Ramos (cell line): ENCODE results near the gene FXR2.

Experiments
- in situ Hi-C: fragments of 300-500 bp; cut with MboI; formaldehyde crosslinking; loops from one replicate; pipeline ENCODE4 v1.14.3; 2022; ENCODE audit warnings: low sequenced_read_pairs; ENCODE audit not compliant: unreplicated experiment

Gene FXR2

GRCh38 chr17:7575481-7575883, 39.2 kb downstream of the FXR2 start:
- in situ Hi-C loops = no loop called here

GRCh38 chr17:7574176-7574953, 40.3 kb downstream of the FXR2 start:
- in situ Hi-C loops = no loop called here

GRCh38 chr17:7573324-7574080, 41.2 kb downstream of the FXR2 start:
- in situ Hi-C loops = no loop called here

- in situ Hi-C loops = no loop called here
Measured at GRCh38 chr17:7572588-7573323, 41.9 kb downstream of the FXR2 start.

GRCh38 chr17:7572338-7572587, 42.4 kb downstream of the FXR2 start:
- in situ Hi-C loops = no loop called here

GRCh38 chr17:7570351-7570750, 44.3 kb downstream of the FXR2 start:
- in situ Hi-C loops = no loop called here

- in situ Hi-C loops = no loop called here
Measured at GRCh38 chr17:7569571-7569970, 45.1 kb downstream of the FXR2 start.

- in situ Hi-C loops = no loop called here
Measured at GRCh38 chr17:7563115-7563869, 51.4 kb downstream of the FXR2 start.

DNA sequence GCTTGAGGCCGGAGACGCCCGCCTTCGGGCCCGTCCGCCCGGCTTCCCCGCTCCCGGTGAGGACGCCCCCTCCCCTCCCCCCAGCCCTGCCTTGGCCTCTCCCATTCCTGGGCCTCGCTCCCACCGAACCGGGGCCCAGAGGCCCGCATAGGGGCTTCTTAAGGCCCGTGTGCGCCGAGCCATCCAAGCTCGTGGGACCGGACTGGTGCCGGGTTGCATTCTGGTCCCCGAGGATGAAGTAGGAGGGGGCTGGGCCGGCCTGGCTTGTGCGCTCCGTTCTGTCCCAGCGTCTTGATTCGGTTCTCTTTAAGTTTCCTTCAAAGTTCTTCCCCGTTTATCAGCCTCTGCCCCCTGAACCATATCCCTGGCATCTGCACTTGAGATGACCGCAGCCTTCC, 52.5 kb downstream of the FXR2 start:
- in situ Hi-C loops = no loop called here

DNA sequence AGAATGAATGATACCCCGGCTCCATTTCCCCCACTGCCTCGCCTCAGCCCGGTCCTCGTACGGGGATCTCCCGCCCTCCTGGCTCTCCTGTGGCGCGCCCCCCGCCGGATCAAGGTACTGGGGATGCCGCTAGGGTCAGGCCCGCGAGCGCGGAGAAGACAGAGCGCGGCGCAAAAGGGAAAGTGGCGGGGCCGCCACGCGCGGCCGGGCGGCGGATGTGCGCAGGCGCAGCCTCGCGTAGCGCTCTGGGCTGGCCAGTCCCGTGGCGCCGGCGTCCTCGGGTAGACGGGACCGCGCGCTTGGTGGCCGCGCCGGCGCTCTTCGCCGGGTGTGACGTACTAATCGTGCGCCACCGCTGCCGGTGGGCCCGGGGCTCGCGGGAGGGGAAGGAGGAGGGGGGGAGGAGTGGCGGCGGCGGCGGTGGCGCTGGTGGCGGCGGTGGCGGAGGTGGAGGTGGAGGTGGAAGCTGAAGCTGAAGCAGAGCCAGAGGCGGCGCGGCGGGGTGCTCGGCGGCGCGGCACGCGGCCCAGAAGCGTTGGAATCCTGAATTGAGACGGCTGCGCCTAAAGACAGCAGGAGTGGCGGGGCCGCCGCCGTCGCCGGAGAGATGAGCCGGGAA, 53.0 kb downstream of the FXR2 start, which contains the start of gene SENP3:
TSS of gene SENP3 (plus strand) at position 331 of the 619 bp plus-strand sequence. CDS start 1,158 bp downstream, outside the sequence.
- in situ Hi-C loops = no loop called here

DNA sequence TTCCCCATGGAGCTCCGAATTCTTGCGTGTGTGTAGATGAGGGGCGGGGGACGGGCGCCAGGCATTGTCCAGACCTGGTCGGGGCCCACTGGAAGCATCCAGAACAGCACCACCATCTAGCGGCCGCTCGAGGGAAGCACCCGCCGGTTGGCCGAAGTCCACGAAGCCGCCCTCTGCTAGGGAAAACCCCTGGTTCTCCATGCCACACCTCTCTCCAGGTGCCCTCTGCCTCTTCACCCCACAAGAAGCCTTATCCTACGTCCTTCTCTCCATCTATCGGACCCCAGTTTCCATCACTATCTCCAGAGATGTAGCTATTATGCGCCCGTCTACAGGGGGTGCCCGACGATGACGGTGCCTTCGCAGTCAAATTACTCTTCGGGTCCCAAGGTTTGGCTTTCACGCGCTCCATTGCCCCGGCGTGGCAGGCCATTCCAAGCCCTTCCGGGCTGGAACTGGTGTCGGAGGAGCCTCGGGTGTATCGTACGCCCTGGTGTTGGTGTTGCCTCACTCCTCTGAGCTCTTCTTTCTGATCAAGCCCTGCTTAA, 53.6 kb downstream of the FXR2 start:
- in situ Hi-C loops = no loop called here

DNA sequence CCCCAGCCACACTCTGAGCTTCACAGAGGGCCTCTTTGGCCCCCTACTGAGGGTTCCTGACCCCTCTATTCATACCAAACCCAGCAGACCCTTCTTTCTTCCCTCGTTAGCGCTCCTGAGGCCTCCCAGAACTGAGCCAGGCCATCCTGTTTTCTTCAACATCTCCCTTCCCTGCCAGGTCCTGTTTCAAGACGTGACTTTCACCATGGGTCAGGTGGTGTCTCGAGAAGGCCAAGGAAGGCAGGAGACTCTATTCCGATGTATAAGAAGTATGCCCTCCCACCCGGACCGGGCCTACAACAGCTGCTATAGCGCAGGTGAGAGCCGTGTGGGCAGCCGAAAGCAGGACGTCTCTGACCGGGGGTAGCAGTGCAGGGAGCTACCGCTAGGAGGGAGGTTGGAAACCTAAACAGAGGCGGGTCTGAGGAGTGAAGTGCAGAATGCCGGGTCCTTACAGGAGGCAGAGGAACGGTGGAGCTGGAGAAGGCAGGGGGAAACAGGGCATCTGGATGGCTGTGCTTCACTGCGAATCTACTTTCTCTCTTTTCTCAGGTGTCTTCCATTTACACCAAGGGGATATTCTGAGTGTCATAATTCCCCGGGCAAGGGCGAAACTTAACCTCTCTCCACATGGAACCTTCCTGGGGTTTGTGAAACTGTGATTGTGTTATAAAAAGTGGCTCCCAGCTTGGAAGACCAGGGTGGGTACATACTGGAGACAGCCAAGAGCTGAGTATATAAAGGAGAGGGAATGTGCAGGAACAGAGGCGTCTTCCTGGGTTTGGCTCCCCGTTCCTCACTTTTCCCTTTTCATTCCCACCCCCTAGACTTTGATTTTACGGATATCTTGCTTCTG, 54.3 kb downstream of the FXR2 start:
- in situ Hi-C loops = no loop called here

- in situ Hi-C loops = no loop called here
Measured at GRCh38 chr17:7559320-7560171, 55.2 kb downstream of the FXR2 start.

- in situ Hi-C loops = no loop called here
Measured at GRCh38 chr17:7558544-7559319, 56.0 kb downstream of the FXR2 start, which contains the start of gene TNFSF13. TNFSF13 (plus strand) TSS chr17:7558750; CDS start chr17:7559040, 290 bp downstream.

- in situ Hi-C loops = no loop called here
Measured at GRCh38 chr17:7557775-7558543, 56.7 kb downstream of the FXR2 start.

DNA sequence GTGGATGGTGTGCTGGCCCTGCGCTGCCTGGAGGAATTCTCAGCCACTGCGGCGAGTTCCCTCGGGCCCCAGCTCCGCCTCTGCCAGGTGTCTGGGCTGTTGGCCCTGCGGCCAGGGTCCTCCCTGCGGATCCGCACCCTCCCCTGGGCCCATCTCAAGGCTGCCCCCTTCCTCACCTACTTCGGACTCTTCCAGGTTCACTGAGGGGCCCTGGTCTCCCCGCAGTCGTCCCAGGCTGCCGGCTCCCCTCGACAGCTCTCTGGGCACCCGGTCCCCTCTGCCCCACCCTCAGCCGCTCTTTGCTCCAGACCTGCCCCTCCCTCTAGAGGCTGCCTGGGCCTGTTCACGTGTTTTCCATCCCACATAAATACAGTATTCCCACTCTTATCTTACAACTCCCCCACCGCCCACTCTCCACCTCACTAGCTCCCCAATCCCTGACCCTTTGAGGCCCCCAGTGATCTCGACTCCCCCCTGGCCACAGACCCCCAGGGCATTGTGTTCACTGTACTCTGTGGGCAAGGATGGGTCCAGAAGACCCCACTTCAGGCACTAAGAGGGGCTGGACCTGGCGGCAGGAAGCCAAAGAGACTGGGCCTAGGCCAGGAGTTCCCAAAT, 57.4 kb downstream of the FXR2 start:
- in situ Hi-C loops = no loop called here
